CD4-positive, alpha-beta T cell treated with Interferon gamma for 1 hour (primary cell): ENCODE measurements around the gene ROR1.
"Not testable (repeated sequence)": the region's sequence is repeated elsewhere in the genome, so short reads cannot be mapped to it uniquely, and the experiment has no call there.

Source experiments
- DNase-seq: peaks from one replicate; pipeline ENCODE4 v3.0.0-alpha.2; 2020

Gene ROR1

GRCh38 chr1:63770381-63770780 lies 3.4 kb upstream of the ROR1 start:
- no peak for DNase-seq

- no peak for DNase-seq
Measured at GRCh38 chr1:63772201-63772600, 1.6 kb upstream of the ROR1 start.

GRCh38 chr1:63772876-63773275 lies 941 bp upstream of the ROR1 start:
- no peak for DNase-seq

- DNase-seq = no peak
Measured at GRCh38 chr1:63773496-63773814, 362 bp upstream of the ROR1 start.

- DNase-seq = no peak
Measured at GRCh38 chr1:63774617-63775417, 1.0 kb downstream of the ROR1 start.

- DNase-seq = no peak
Measured at GRCh38 chr1:63775418-63776127, 1.8 kb downstream of the ROR1 start.

- DNase-seq = no peak
Measured at GRCh38 chr1:63777286-63777685, 3.5 kb downstream of the ROR1 start.

GRCh38 chr1:63777965-63778880 lies 4.4 kb downstream of the ROR1 start:
- no peak for DNase-seq

- no peak for DNase-seq
Measured at GRCh38 chr1:63779338-63780211, 5.8 kb downstream of the ROR1 start.

- DNase-seq = no peak
Measured at GRCh38 chr1:63780565-63780964, 6.7 kb downstream of the ROR1 start.

- DNase-seq = no peak
Measured at GRCh38 chr1:63782982-63783381, 9.2 kb downstream of the ROR1 start.

- no peak for DNase-seq
Measured at GRCh38 chr1:63784083-63784482, 10.3 kb downstream of the ROR1 start.

GRCh38 chr1:63784489-63785390 lies 10.9 kb downstream of the ROR1 start:
- DNase-seq = no peak

- not testable (repeated sequence) for DNase-seq
Measured at GRCh38 chr1:63787270-63787669, 13.5 kb downstream of the ROR1 start.

GRCh38 chr1:63787875-63788274 lies 14.1 kb downstream of the ROR1 start:
- DNase-seq = no peak

- no peak for DNase-seq
Measured at GRCh38 chr1:63789856-63790605, 16.2 kb downstream of the ROR1 start.

GRCh38 chr1:63790989-63791388 lies 17.2 kb downstream of the ROR1 start:
- no peak for DNase-seq

GRCh38 chr1:63792152-63792551 lies 18.3 kb downstream of the ROR1 start:
- no peak for DNase-seq

GRCh38 chr1:63793741-63794240 lies 20.0 kb downstream of the ROR1 start:
- DNase-seq = no peak

GRCh38 chr1:63794354-63794753 lies 20.5 kb downstream of the ROR1 start:
- no peak for DNase-seq
